ENCODE results near the gene UFC1. TPM values are rescaled to one million over a fixed set of nuclear protein-coding genes. Genes with fewer than 3 reads are reported as not detected.
A peak's percentile ranks its signal among the peaks of the same experiment; 100 is the strongest.
"Not testable (repeated sequence)": the region's sequence is repeated elsewhere in the genome, so short reads cannot be mapped to it uniquely, and the experiment has no call there.

Gene UFC1
- 82.8 TPM for total RNA-seq
- long read RNA-seq, transcript UFC1-201 (6 exons, 1,114 nt) = major isoform, 23 of 26 reads
- long read RNA-seq, partial matches to known transcripts = 1 of 26 reads
- long read RNA-seq, other reads (novel, unspliced or antisense) = 1 of 26 reads

DNA sequence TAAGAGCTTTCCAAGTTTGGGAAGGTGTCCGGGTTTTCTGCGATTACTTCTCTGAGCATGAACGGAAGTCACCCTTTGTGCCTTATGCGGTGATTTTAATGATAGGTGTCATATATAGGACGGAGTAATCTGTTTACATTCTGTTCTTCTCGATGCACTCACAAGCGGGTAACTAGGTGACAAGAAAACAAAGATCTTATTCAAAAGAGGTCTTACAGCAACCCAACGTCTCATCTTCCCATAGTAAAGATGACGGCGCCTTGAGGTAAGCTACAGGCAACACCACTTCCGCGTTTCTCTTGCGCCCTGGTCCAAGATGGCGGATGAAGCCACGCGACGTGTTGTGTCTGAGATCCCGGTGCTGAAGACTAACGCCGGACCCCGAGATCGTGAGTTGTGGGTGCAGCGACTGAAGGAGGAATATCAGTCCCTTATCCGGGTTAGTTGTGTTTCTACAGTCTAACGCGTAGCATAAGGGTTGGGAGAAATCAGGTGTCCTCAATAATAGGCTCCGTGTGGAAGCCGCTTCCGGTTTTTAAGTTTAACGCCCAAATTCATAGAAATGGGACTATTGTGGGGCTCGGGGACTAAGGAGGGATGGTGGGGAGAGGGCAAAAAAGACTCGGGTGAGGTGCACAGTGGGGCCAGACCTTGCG, at the start of gene UFC1:
Gene UFC1 (plus strand): TSS at position 297 of the 656 bp plus-strand sequence. CDS start 20 bp downstream, at position 317.
- peak; percentile 92 for DNase-seq (ENCODE audit: missing footprints)
- intact Hi-C loops (cut with DNase I) = loop anchor here (2.0 kb wide), 1 partner anchor 21 kb away; the partner anchor contains the start of gene DEDD

DNA sequence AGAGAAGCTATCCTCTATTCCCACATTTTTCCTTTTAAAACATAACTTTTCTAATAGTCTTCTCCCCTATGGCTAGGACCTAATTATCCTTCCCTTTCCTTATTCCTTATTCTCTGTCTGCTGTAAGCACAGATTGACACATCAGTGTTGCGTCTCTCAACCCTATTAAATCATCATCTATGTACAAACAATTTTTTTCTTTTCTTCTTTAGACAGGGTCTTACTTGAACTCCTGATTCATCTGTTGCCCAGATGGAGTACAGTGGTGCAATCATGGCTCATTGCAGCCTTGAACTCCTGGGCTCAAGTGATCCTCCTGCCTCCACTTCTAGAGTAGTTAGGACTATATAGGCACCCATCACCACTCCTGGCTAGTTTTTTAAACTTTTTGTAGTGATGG, 47.3 kb upstream of the UFC1 start:
- ATAC-seq (no peak), DNase-seq (ENCODE audit: missing footprints) (no peak)
- intact Hi-C loops (cut with DNase I) = no loop called here

More for the DNA sequence above, at the start of gene UFC1:
- ATAC-seq = peak; percentile 92

DNA sequence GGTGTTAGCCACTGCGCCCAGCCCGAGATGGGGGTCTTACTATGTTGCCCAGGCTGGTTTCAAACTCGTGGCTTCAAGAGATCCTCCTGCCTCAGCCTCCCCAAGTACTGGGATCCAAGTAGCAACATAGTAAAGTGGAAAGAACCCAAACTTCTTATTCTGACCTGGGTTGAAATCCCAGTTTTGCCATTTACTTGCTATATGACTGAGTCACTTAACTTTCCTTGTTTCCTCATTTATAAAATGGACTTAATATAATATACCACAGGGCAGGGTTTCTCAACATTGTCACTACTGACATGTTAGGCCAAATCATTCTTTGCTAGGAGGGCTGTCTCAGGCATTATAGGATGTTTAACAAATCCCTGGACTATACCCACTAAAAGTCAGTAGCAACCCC, 42.7 kb upstream of the UFC1 start:
- intact Hi-C loops (cut with DNase I) = no loop called here
- ATAC-seq (no peak), DNase-seq (ENCODE audit: missing footprints) (no peak)

GRCh38 chr1:161111527-161111926, 42.3 kb upstream of the UFC1 start:
- ATAC-seq = no peak
- DNase-seq (ENCODE audit: missing footprints) = no peak
- intact Hi-C loops (cut with DNase I) = no loop called here

DNA sequence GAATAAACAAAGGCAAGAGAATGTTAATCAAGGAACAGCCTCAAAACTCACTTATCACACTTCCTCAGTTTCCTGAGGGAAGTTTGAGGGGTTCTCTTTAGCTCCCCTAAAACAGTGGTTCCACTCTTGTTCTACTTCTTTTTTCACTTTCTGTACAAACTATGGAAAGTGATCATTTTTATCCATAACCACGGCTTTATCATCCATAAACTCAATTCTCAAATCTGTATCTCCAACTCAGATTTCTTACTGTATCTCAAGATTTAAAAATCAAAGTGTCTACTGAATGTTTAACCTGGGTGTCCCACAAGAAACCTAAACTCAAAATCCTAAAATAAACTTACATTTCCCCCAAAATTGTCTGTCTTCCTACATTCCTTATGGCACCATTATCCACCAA, 39.9 kb upstream of the UFC1 start:
- DNase-seq (ENCODE audit: missing footprints) = no peak
- intact Hi-C loops (cut with DNase I) = no loop called here
- no peak for ATAC-seq

DNA sequence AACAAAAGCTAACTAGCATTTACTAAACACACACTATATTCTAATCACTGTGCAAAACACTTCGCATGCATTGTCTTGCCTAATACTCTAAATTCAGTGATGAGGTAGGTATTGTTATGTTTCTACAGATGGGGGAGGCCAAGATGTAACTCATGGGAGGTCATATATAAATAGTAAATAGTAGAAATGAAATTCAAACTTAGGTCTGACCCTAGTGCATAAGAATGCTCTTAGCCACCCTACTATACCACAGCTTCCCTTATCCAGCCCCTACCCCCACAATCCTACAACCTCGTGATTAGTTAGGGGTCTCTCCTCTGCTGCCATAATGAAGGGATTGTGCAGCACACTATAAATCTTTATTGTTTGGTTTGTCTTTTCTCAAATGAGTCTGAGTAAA, 39.2 kb upstream of the UFC1 start:
- DNase-seq (ENCODE audit: missing footprints) (no peak), ATAC-seq (no peak)
- intact Hi-C loops (cut with DNase I) = no loop called here

GRCh38 chr1:161115132-161115711, 38.6 kb upstream of the UFC1 start:
- ATAC-seq = no peak
- intact Hi-C loops (cut with DNase I) = loop anchor here (5.0 kb wide), 1 partner anchor 73 kb away; no protein-coding TSS in a partner anchor
- no peak for DNase-seq (ENCODE audit: missing footprints)

GRCh38 chr1:161115961-161116360, 37.8 kb upstream of the UFC1 start:
- ATAC-seq; DNase-seq (ENCODE audit: missing footprints): not testable (repeated sequence)
- intact Hi-C loops (cut with DNase I) = loop anchor here (5.0 kb wide), 1 partner anchor 74 kb away; no protein-coding TSS in a partner anchor

DNA sequence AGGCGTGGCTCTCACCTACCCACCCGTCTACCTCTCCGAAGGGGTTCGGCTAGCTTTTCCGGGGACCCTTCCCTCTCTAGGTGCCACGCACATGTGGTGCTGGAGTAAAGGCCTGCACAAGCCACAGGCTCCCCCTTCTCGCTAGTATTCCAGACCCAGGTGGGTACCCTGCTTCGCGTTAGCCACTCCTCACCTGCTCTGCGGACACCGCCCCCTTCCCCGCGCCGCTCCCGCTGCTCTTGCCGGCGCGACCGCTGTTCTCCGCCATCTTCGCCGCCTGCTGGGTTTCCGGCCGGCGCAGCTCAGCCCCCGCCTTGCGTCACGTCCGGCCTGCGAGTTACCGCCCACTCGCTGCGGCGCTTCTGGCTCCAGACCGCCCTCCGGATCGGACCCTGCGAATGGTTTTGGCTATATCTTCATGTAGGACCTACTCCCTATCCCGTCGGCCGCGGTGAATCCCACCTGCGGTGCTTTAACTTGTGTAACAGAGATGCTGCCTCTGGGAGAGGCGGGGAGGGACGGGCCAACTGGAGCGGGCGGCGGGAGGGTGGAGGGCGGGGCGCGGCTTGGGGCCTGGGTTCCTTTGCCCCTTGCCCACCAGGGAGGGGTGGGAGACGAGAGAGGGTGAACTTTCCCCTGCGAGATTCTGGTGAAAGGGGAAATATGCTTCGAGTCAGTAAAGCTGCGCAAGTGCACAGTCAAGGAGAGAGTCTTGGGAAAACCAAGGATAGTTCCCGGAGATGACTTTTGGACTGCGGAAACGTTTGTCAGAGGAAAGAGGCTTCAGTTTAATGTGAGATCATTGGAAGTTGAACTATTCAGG, 35.8 kb upstream of the UFC1 start, which contains the start of the genes NIT1 and PFDN2:
Gene NIT1 (plus strand): TSS at position 347 of the 823 bp plus-strand sequence. CDS start 72 bp downstream, at position 419.
Gene PFDN2 (minus strand): TSS at position 279 of the 823 bp plus-strand sequence. CDS start 11 bp downstream, at position 268.
- intact Hi-C loops (cut with DNase I) = loop anchor here (1.0 to 5.0 kb wide), 2 partner anchors 14 to 76 kb away; partner anchors contain the start of gene DEDD
- DNase-seq (ENCODE audit: missing footprints) (peak; percentile 94), ATAC-seq (peak; percentile 89)

GRCh38 chr1:161119092-161119903, 34.5 kb upstream of the UFC1 start:
- ATAC-seq (peak; percentile 32), DNase-seq (ENCODE audit: missing footprints) (peak; percentile 72)
- intact Hi-C loops (cut with DNase I) = loop anchor here (5.0 kb wide), 1 partner anchor 77 kb away; no protein-coding TSS in a partner anchor

GRCh38 chr1:161121042-161121650, 32.6 kb upstream of the UFC1 start:
- ATAC-seq (no peak), DNase-seq (ENCODE audit: missing footprints) (no peak)
- intact Hi-C loops (cut with DNase I) = no loop called here

GRCh38 chr1:161121834-161122233, 31.9 kb upstream of the UFC1 start:
- DNase-seq (ENCODE audit: missing footprints) = no peak
- intact Hi-C loops (cut with DNase I) = no loop called here
- ATAC-seq = no peak

DNA sequence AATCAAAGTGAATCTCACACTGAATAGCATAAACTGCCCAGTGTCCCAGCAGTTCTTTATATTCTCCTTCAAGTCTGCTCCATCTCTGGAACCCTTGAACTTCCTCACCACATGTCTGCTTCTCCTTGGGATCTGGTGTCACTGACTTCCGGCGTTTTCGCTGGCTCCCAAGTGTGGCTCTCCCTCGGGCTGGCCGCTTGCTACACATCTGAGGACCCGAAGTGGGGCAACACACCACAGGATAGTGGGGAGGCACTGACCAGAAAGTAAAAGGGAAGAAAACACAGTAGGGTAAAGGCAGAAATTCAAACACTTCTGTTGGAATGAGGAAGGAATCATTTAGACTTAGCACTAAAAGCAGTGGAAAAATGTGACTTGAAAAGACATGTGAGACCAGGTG, 30.8 kb upstream of the UFC1 start:
- DNase-seq (ENCODE audit: missing footprints) (no peak), ATAC-seq (no peak)
- intact Hi-C loops (cut with DNase I) = no loop called here

DNA sequence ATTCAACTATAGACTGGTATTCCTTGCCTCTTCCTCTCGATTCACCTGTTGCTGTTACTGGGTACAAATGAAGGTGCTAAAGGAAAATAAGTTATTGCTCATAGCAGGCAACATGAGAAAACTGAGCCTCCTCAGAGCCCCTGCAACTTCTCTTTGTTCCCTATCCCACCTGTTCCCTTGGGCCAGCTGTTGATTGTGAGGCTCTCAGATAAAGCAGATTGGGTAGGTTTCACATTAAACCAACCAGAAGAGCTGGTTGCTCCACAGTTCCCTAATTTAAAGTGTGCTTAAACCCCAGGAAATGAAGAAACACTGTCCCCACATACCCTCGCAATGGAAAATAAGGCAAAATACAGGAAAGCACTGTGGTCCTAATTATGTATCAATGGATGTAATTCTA, 26.1 kb upstream of the UFC1 start:
- intact Hi-C loops (cut with DNase I) = no loop called here
- no peak for ATAC-seq
- no peak for DNase-seq (ENCODE audit: missing footprints)

GRCh38 chr1:161128591-161129420, 25.0 kb upstream of the UFC1 start:
- no peak for DNase-seq (ENCODE audit: missing footprints)
- intact Hi-C loops (cut with DNase I) = no loop called here
- no peak for ATAC-seq

GRCh38 chr1:161130266-161130665, 23.5 kb upstream of the UFC1 start:
- intact Hi-C loops (cut with DNase I) = loop anchor here (5.0 kb wide), 2 partner anchors 83 to 133 kb away; partner anchors contain the start of gene USF1
- ATAC-seq (no peak), DNase-seq (ENCODE audit: missing footprints) (no peak)
